HG02852 (cell line): Measurements from ENCODE around the gene LMNA.
A peak's percentile ranks its signal among the peaks of the same experiment; 100 is the strongest.

Experiments used
- ATAC-seq: cut with Tn5 transposase; IDR thresholded peaks from one replicate; pipeline ENCODE4 v1.9.1; 2021; ENCODE audit warnings: mild to moderate bottlenecking, moderate library complexity; ENCODE audit not compliant: unreplicated experiment

LMNA gene

GRCh38 chr1:156138458-156138867 lies 24.0 kb downstream of the LMNA start:
- ATAC-seq, result no peak

- no peak for ATAC-seq
These were observed 26.6 kb downstream of the LMNA start for GRCh38 chr1:156140879-156141707.

- no peak for ATAC-seq
These were observed 29.4 kb downstream of the LMNA start for GRCh38 chr1:156143765-156144489.

GRCh38 chr1:156144742-156145141 lies 30.2 kb downstream of the LMNA start:
- no peak for ATAC-seq

- no peak for ATAC-seq
These were observed 31.1 kb downstream of the LMNA start for GRCh38 chr1:156145650-156146019.

GRCh38 chr1:156146020-156146768 lies 31.7 kb downstream of the LMNA start:
- no peak for ATAC-seq

- no peak for ATAC-seq
These were observed 32.4 kb downstream of the LMNA start for GRCh38 chr1:156146769-156147405.

GRCh38 chr1:156148216-156148615 lies 33.7 kb downstream of the LMNA start:
- ATAC-seq, result no peak

GRCh38 chr1:156149374-156150332 lies 35.1 kb downstream of the LMNA start:
- peak; percentile 58 for ATAC-seq

- no peak for ATAC-seq
These were observed 36.0 kb downstream of the LMNA start for GRCh38 chr1:156150333-156151011.

- no peak for ATAC-seq
These were observed 36.7 kb downstream of the LMNA start for GRCh38 chr1:156151093-156151688.

- ATAC-seq, result no peak
These were observed 38.1 kb downstream of the LMNA start for GRCh38 chr1:156152628-156153027.

GRCh38 chr1:156153362-156153761 lies 38.9 kb downstream of the LMNA start, which contains the start of gene SEMA4A:
Gene SEMA4A (plus strand): TSS chr1:156153585. CDS start chr1:156154579, 994 bp downstream.
- no peak for ATAC-seq

- ATAC-seq, result peak; percentile 41
These were observed 39.8 kb downstream of the LMNA start for GRCh38 chr1:156154317-156154749.

GRCh38 chr1:156155756-156156510 lies 41.4 kb downstream of the LMNA start:
- no peak for ATAC-seq

- no peak for ATAC-seq
These were observed 43.0 kb downstream of the LMNA start for GRCh38 chr1:156157506-156157905.

- no peak for ATAC-seq
These were observed 43.5 kb downstream of the LMNA start for GRCh38 chr1:156157966-156158365.
